SK-N-SH treated with all-trans-retinoic acid at 6 μM for 48 hours (cell line): ENCODE results near the gene SRMS.

Source experiments
- ARNTL ChIP-seq: fragments of 450-650 bp; formaldehyde crosslinking; IDR thresholded peaks from 2 replicates; pipeline ENCODE4 v1.5.0; 2020; ENCODE audit warnings: low read depth, mild to moderate bottlenecking, moderate library complexity, borderline replicate concordance
- CSDC2 ChIP-seq: fragments of 250-450 bp; sonication (Bioruptor Pico); IDR thresholded peaks from 2 replicates; pipeline ENCODE4 v1.5.0; 2020; ENCODE audit warnings: mild to moderate bottlenecking, moderate library complexity
- ESRRG ChIP-seq: fragments of 250-450 bp; sonication (Bioruptor Pico); IDR thresholded peaks from 2 replicates; pipeline ENCODE4 v1.6.1; 2021; ENCODE audit warnings: mild to moderate bottlenecking
- ISL1 ChIP-seq: fragments of 250-450 bp; sonication (Bioruptor Pico); IDR thresholded peaks from 2 replicates; pipeline ENCODE4 v2.1.2; 2022; ENCODE audit warnings: mild to moderate bottlenecking, moderate library complexity
- OSR1 ChIP-seq: fragments of 250-450 bp; sonication (Bioruptor Pico); IDR thresholded peaks from 2 replicates; pipeline ENCODE4 v1.8.0; 2022; ENCODE audit warnings: moderate library complexity, mild to moderate bottlenecking, inconsistent platforms
- PPARA ChIP-seq: fragments of 250-450 bp; sonication (Bioruptor Pico); IDR thresholded peaks from 2 replicates; pipeline ENCODE4 v1.5.0; 2020; ENCODE audit warnings: mild to moderate bottlenecking, borderline replicate concordance
- TOX ChIP-seq: fragments of 250-450 bp; sonication (Bioruptor Pico); IDR thresholded peaks from 2 replicates; pipeline ENCODE4 v1.8.0; 2021; ENCODE audit warnings: mild to moderate bottlenecking, moderate library complexity, borderline replicate concordance
- ZFP3 ChIP-seq: fragments of 250-450 bp; sonication (Bioruptor Pico); IDR thresholded peaks from 2 replicates; pipeline ENCODE4 v1.5.0; 2020; ENCODE audit warnings: mild to moderate bottlenecking, moderate library complexity
- ZFP30 ChIP-seq: fragments of 450-650 bp; formaldehyde crosslinking; IDR thresholded peaks from 2 replicates; pipeline ENCODE4 v1.5.0; 2022; ENCODE audit warnings: mild to moderate bottlenecking, moderate library complexity
- TF ChIP-seq, protein P1 (sequence below): fragments of 250-450 bp; sonication (Bioruptor Pico); IDR thresholded peaks from 2 replicates; pipeline ENCODE4 v1.8.0; 2020; ENCODE audit warnings: mild to moderate bottlenecking, moderate library complexity, borderline replicate concordance
- TF ChIP-seq, protein P2 (sequence below): fragments of 250-450 bp; sonication (Bioruptor Pico); IDR thresholded peaks from 2 replicates; pipeline ENCODE4 v1.5.1; 2020; ENCODE audit warnings: low read depth, mild to moderate bottlenecking, moderate library complexity

DNA sequence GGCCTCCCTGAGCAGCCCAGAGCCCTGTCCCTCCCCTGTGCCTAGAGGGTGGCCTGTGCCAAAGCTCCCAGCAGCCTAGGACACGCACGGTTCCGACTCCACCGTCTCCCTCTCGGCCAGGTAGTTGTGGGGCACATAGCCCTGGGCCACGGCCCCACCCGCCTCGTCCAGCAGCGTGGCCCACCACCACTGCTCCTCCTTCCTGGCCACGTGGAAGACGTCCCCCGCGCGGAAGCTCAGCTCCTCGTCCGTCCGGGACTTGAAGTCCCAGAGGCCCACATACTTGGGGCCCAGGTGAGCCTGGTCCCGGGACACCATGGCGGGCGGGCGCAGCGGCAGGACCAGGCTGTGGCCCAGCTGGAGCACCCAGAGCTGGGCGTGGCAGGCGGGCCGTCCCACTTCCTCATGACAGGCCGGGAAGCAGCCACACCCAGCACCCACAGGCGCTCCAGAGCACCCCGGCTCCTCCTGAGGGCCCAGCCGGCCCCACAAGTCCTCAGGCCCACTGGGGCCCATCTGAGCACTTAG, 10.5 kb downstream of the SRMS start, which contains the start of gene PTK6:
- no peak for TF ChIP-seq ZFP30 (CRISPR knock-in tag)
- TF ChIP-seq, protein P1, sequence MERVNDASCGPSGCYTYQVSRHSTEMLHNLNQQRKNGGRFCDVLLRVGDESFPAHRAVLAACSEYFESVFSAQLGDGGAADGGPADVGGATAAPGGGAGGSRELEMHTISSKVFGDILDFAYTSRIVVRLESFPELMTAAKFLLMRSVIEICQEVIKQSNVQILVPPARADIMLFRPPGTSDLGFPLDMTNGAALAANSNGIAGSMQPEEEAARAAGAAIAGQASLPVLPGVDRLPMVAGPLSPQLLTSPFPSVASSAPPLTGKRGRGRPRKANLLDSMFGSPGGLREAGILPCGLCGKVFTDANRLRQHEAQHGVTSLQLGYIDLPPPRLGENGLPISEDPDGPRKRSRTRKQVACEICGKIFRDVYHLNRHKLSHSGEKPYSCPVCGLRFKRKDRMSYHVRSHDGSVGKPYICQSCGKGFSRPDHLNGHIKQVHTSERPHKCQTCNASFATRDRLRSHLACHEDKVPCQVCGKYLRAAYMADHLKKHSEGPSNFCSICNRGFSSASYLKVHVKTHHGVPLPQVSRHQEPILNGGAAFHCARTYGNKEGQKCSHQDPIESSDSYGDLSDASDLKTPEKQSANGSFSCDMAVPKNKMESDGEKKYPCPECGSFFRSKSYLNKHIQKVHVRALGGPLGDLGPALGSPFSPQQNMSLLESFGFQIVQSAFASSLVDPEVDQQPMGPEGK (CRISPR knock-in tag) = no peak
- TF ChIP-seq ISL1 (CRISPR knock-in tag) = no peak
- TF ChIP-seq ARNTL (CRISPR knock-in tag) = no peak
- no peak for TF ChIP-seq OSR1 (CRISPR knock-in tag)
- TF ChIP-seq ESRRG (CRISPR knock-in tag) = no peak
- TF ChIP-seq, protein P2, sequence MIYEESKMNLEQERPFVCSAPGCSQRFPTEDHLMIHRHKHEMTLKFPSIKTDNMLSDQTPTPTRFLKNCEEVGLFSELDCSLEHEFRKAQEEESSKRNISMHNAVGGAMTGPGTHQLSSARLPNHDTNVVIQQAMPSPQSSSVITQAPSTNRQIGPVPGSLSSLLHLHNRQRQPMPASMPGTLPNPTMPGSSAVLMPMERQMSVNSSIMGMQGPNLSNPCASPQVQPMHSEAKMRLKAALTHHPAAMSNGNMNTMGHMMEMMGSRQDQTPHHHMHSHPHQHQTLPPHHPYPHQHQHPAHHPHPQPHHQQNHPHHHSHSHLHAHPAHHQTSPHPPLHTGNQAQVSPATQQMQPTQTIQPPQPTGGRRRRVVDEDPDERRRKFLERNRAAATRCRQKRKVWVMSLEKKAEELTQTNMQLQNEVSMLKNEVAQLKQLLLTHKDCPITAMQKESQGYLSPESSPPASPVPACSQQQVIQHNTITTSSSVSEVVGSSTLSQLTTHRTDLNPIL (CRISPR knock-in tag) = no peak
- TF ChIP-seq ZFP3 (CRISPR knock-in tag) = no peak
- no peak for TF ChIP-seq CSDC2
- no peak for TF ChIP-seq TOX (CRISPR knock-in tag)
- no peak for TF ChIP-seq PPARA (CRISPR knock-in tag)
